HepG2 (cell line): ENCODE results near the gene NUDT13. TPM values are rescaled to one million over a fixed set of nuclear protein-coding genes. Genes with fewer than 3 reads are reported as not detected.

Experiments
- DNMT1 ChIP-seq: sonication (generic); formaldehyde crosslinking; IDR thresholded peaks from 2 replicates; pipeline ENCODE4 v1.5.1; 2020; ENCODE audit warnings: mild to moderate bottlenecking, missing genetic modification reagents
- FOSL2 ChIP-seq: sonication (generic); formaldehyde crosslinking; IDR thresholded peaks from 2 replicates; pipeline ENCODE4 v1.4.0; 2020; ENCODE audit warnings: missing genetic modification reagents
- KDM5A ChIP-seq: fragments of 200-600 bp; sonication (generic); IDR thresholded peaks from 2 replicates; pipeline ENCODE4 v1.7.0; 2018; ENCODE audit warnings: antibody characterized with exemption, mild to moderate bottlenecking, low read length, borderline replicate concordance
- MIER3 ChIP-seq: IDR thresholded peaks from 2 replicates; pipeline ENCODE4 v1.6.1; 2016; ENCODE audit warnings: missing compliant biosample characterization, borderline replicate concordance
- NFE2 ChIP-seq: sonication (generic); formaldehyde crosslinking; IDR thresholded peaks from 2 replicates; pipeline ENCODE4 v1.4.0; 2020; ENCODE audit warnings: missing genetic modification reagents
- REL ChIP-seq: sonication (generic); formaldehyde crosslinking; conservative IDR thresholded peaks from 2 replicates; pipeline ENCODE4 v1.8.0; 2022; ENCODE audit warnings: mild to moderate bottlenecking, missing genetic modification reagents, moderate library complexity
- RFX3 ChIP-seq: IDR thresholded peaks from 2 replicates; pipeline ENCODE4 v1.6.1; 2016; ENCODE audit warnings: missing biosample characterization, missing genetic modification reagents
- SIN3A ChIP-seq: IDR thresholded peaks from 2 replicates; pipeline ENCODE4 v1.6.1; 2011; ENCODE audit warnings: low read depth, mild to moderate bottlenecking, control low read depth, low read length, borderline replicate concordance
- TEAD3 ChIP-seq: optimal IDR thresholded peaks from 2 replicates; pipeline ENCODE3; 2016; ENCODE audit warnings: borderline replicate concordance
- ZBTB34 ChIP-seq: sonication (generic); formaldehyde crosslinking; IDR thresholded peaks from 2 replicates; pipeline ENCODE4 v1.8.0; 2022; ENCODE audit warnings: mild to moderate bottlenecking, missing genetic modification reagents
- ZBTB4 ChIP-seq: sonication (generic); formaldehyde crosslinking; IDR thresholded peaks from 2 replicates; pipeline ENCODE4 v1.4.0; 2020; ENCODE audit warnings: missing genetic modification reagents, mild to moderate bottlenecking, borderline replicate concordance
- ZBTB42 ChIP-seq: sonication (generic); formaldehyde crosslinking; IDR thresholded peaks from 2 replicates; pipeline ENCODE4 v1.5.0; 2020; ENCODE audit warnings: mild to moderate bottlenecking, missing genetic modification reagents
- ZFP82 ChIP-seq: sonication (generic); formaldehyde crosslinking; IDR thresholded peaks from 2 replicates; pipeline ENCODE4 v1.5.1; 2020; ENCODE audit warnings: mild to moderate bottlenecking, missing genetic modification reagents, borderline replicate concordance
- ZNF205 ChIP-seq: IDR thresholded peaks from 2 replicates; pipeline ENCODE4 v1.6.1; 2018; ENCODE audit warnings: missing biosample characterization, missing genetic modification reagents
- ZNF543 ChIP-seq: sonication (generic); formaldehyde crosslinking; IDR thresholded peaks from 2 replicates; pipeline ENCODE4 v1.4.0; 2020; ENCODE audit warnings: mild to moderate bottlenecking, missing genetic modification reagents
- ZNF546 ChIP-seq: sonication (generic); formaldehyde crosslinking; conservative IDR thresholded peaks from 2 replicates; pipeline ENCODE4 v1.8.1; 2023; ENCODE audit warnings: mild to moderate bottlenecking, missing genetic modification reagents
- ZNF567 ChIP-seq: sonication (generic); formaldehyde crosslinking; IDR thresholded peaks from 2 replicates; pipeline ENCODE4 v1.8.1; 2023; ENCODE audit warnings: mild to moderate bottlenecking, missing genetic modification reagents, borderline replicate concordance
- polyA plus RNA-seq, 8 experiments: library from polyadenylated mRNA; depleted of rRNA in 3 of 8; stranded (reverse) in 7 of 8; unstranded in 1 of 8; fragments of >200 nt; fragmentation: Illumina TruSeq in 4 of 8; extraction: Trizol in 4 of 8; gene quantifications; 2 replicates each; pipeline versions ENCODE4 v1.2.1 to v1.2.3, GENCODE V29; 2011 to 2016; ENCODE audit warnings: low read depth in 4 of 8, missing spikeins in 1 of 8, mixed read lengths in 1 of 8; ENCODE audit not compliant: insufficient read depth in 1 of 8
- total RNA-seq, 5 experiments: library from RNA; depleted of rRNA; stranded (reverse); fragments of >200 nt; fragmentation: Illumina TruSeq; extraction: Trizol; gene quantifications; 2 replicates each; pipeline ENCODE4 v1.2.3, GENCODE V29; 2016; ENCODE audit warnings: low read depth in 1 of 5
- TF ChIP-seq, protein P1 (sequence below): sonication (generic); formaldehyde crosslinking; IDR thresholded peaks from 2 replicates; pipeline ENCODE4 v1.9.0; 2021; ENCODE audit warnings: missing genetic modification reagents, borderline replicate concordance
- TF ChIP-seq, protein P2 (sequence below): sonication (generic); formaldehyde crosslinking; IDR thresholded peaks from 2 replicates; pipeline ENCODE4 v1.4.0; 2020; ENCODE audit warnings: low read depth, mild to moderate bottlenecking, missing genetic modification reagents

NUDT13 gene
- total and polyA plus RNA-seq, 2 of the 13 experiments (the other 11 are each of a cell fraction or from before 2014, with no cell fraction given) = 4.2 to 6.5 TPM

- TF ChIP-seq FOSL2 (CRISPR knock-in tag) (peak; percentile 70), ZBTB42 (no peak; the same call in 1 of the 2 replicates), ZFP82 (peak; percentile 94; the same call in 1 of the 2 replicates), NFE2 (no peak), ZNF546 (0 out of 2 replicates have a peak, but pooled peaks have one; percentile 30), MIER3 (CRISPR knock-in tag) (peak; percentile 84; the same call in 1 of the 2 replicates), RFX3 (CRISPR knock-in tag) (no peak), ZNF543 (CRISPR knock-in tag) (peak; percentile 69; the same call in 1 of the 2 replicates), SIN3A (no peak), ZBTB4 (peak; percentile 65), ZNF205 (no peak), KDM5A (peak; percentile 98), TEAD3 (peak; percentile 61), REL (CRISPR knock-in tag) (no peak), ZNF567 (CRISPR knock-in tag) (no peak; the same call in 1 of the 2 replicates), DNMT1 (CRISPR knock-in tag) (peak; percentile 79; the same call in 1 of the 2 replicates), ZBTB34 (0 out of 2 replicates have a peak, but pooled peaks have one; percentile 70)
- TF ChIP-seq, protein P1, sequence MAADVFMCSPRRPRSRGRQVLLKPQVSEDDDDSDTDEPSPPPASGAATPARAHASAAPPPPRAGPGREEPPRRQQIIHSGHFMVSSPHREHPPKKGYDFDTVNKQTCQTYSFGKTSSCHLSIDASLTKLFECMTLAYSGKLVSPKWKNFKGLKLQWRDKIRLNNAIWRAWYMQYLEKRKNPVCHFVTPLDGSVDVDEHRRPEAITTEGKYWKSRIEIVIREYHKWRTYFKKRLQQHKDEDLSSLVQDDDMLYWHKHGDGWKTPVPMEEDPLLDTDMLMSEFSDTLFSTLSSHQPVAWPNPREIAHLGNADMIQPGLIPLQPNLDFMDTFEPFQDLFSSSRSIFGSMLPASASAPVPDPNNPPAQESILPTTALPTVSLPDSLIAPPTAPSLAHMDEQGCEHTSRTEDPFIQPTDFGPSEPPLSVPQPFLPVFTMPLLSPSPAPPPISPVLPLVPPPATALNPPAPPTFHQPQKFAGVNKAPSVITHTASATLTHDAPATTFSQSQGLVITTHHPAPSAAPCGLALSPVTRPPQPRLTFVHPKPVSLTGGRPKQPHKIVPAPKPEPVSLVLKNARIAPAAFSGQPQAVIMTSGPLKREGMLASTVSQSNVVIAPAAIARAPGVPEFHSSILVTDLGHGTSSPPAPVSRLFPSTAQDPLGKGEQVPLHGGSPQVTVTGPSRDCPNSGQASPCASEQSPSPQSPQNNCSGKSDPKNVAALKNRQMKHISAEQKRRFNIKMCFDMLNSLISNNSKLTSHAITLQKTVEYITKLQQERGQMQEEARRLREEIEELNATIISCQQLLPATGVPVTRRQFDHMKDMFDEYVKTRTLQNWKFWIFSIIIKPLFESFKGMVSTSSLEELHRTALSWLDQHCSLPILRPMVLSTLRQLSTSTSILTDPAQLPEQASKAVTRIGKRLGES (CRISPR knock-in tag) = no peak
- TF ChIP-seq, protein P2, sequence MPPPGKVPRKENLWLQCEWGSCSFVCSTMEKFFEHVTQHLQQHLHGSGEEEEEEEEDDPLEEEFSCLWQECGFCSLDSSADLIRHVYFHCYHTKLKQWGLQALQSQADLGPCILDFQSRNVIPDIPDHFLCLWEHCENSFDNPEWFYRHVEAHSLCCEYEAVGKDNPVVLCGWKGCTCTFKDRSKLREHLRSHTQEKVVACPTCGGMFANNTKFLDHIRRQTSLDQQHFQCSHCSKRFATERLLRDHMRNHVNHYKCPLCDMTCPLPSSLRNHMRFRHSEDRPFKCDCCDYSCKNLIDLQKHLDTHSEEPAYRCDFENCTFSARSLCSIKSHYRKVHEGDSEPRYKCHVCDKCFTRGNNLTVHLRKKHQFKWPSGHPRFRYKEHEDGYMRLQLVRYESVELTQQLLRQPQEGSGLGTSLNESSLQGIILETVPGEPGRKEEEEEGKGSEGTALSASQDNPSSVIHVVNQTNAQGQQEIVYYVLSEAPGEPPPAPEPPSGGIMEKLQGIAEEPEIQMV (CRISPR knock-in tag) = no peak; the same call in 1 of the 2 replicates
Observed at GRCh38 chr10:73167783-73168464, 57.7 kb downstream of the NUDT13 start, which contains the start of the genes ECD and FAM149B1 (continued).
